ENCODE results near the gene INTS7.
A peak's percentile ranks its signal among the peaks of the same experiment; 100 is the strongest.

Gene INTS7

GRCh38 chr1:212040629-212041412 is 5.5 kb upstream of the INTS7 start:
- H3K9me3 ChIP-seq (ENCODE audit: insufficient read depth, low read depth, low read length): no peaks in the 10 kb centered on the region
- H3K9ac ChIP-seq (ENCODE audit: low read depth, low read length, poor library complexity, severe bottlenecking): peak overlapping the region; percentile 41
- peak overlapping the region; percentile 84 for H3K4me2 ChIP-seq (ENCODE audit: low read depth, low read length, poor library complexity, severe bottlenecking)
- peaks cover 76% of the 10 kb centered on the region for H4K20me1 ChIP-seq (ENCODE audit: insufficient read depth, low read length, poor library complexity, severe bottlenecking)
- no peaks in the 10 kb centered on the region for H3K9me2 ChIP-seq (replicated peaks; ENCODE audit: low read depth, low read length)
- H3K4me1 ChIP-seq (ENCODE audit: insufficient read depth, low read length, poor library complexity, severe bottlenecking): peaks cover 50% of the 10 kb centered on the region
- H3F3A ChIP-seq (ENCODE audit: low read depth): no peaks in the 10 kb centered on the region
- H3K36me3 ChIP-seq (ENCODE audit: insufficient read depth, low read length): peaks cover 22% of the 10 kb centered on the region; the same call in 1 of the 2 replicates
- peak overlapping the region; percentile 99 for H3K4me3 ChIP-seq (ENCODE audit: low read length, poor library complexity, severe bottlenecking)
- H3K79me2 ChIP-seq (ENCODE audit: insufficient read depth, low read length): peaks cover 99% of the 10 kb centered on the region
- no peaks in the 10 kb centered on the region for H3K27me3 ChIP-seq (ENCODE audit: insufficient read depth, low read length, poor library complexity, severe bottlenecking)
- TF ChIP-seq EZH2phosphoT487 (IDR thresholded peaks at IDR 0.05; ENCODE audit: borderline replicate concordance): no peak
- TF ChIP-seq, protein P1, sequence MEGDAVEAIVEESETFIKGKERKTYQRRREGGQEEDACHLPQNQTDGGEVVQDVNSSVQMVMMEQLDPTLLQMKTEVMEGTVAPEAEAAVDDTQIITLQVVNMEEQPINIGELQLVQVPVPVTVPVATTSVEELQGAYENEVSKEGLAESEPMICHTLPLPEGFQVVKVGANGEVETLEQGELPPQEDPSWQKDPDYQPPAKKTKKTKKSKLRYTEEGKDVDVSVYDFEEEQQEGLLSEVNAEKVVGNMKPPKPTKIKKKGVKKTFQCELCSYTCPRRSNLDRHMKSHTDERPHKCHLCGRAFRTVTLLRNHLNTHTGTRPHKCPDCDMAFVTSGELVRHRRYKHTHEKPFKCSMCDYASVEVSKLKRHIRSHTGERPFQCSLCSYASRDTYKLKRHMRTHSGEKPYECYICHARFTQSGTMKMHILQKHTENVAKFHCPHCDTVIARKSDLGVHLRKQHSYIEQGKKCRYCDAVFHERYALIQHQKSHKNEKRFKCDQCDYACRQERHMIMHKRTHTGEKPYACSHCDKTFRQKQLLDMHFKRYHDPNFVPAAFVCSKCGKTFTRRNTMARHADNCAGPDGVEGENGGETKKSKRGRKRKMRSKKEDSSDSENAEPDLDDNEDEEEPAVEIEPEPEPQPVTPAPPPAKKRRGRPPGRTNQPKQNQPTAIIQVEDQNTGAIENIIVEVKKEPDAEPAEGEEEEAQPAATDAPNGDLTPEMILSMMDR (conservative IDR thresholded peaks at IDR 0.05; ENCODE audit: low read length): no peak
- H2AFZ ChIP-seq (ENCODE audit: low read length): no peak overlapping the region

DNA sequence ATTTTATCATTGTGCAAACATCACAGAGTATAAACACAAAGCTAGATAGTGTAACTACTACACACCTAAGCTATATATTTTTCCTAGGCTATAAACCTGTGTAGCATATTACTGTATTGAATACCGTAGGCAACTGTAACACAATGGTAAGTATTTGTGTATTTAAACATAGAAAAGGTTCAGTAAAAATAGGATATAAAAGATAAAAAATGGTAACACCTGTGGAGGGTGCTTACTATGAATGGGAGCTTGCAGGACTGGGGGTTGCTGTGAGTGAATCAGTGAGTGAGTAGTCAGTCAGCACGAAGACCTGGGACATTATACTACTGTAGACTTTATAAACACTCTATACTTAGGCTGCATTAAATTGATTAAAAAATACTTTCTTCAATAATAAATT is 4.3 kb upstream of the INTS7 start:
- Histone ChIP-seq H2AFZ (ENCODE audit: low read length) (no peak overlapping the region), H3K4me2 (ENCODE audit: low read depth, low read length, poor library complexity, severe bottlenecking) (peak overlapping the region; percentile 84)

DNA sequence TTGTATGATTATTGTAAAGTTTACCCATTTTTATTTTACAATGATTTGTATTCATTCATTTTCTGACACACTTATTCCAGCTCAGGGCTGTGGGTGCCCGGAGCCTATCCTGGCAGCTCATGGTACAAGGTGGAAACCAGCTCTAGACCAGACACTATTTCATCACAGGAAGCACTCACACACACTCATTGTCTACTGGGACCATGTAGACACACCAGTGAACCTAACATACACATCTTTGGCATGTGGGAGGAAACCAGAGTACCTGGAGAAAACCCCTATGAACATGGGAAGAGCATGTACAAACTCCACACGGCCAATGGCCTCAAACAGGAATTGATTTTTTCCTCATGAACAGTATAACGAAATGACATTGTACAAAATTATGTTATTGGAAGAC is 2.5 kb upstream of the INTS7 start:
- peaks cover 59% of the 10 kb centered on the region for H3K4me1 ChIP-seq (ENCODE audit: insufficient read depth, low read length, poor library complexity, severe bottlenecking)
- peaks cover 92% of the 10 kb centered on the region for H3K79me2 ChIP-seq (ENCODE audit: insufficient read depth, low read length)
- H3K9me3 ChIP-seq (ENCODE audit: insufficient read depth, low read depth, low read length): no peaks in the 10 kb centered on the region
- H3K4me3 ChIP-seq (ENCODE audit: low read length, poor library complexity, severe bottlenecking): peak overlapping the region; percentile 99
- no peaks in the 10 kb centered on the region for H3F3A ChIP-seq (ENCODE audit: low read depth)
- H3K4me2 ChIP-seq (ENCODE audit: low read depth, low read length, poor library complexity, severe bottlenecking): peak overlapping the region; percentile 84
- peaks cover 75% of the 10 kb centered on the region for H4K20me1 ChIP-seq (ENCODE audit: insufficient read depth, low read length, poor library complexity, severe bottlenecking)
- H2AFZ ChIP-seq (ENCODE audit: low read length): no peak overlapping the region
- H3K27me3 ChIP-seq (ENCODE audit: insufficient read depth, low read length, poor library complexity, severe bottlenecking): no peaks in the 10 kb centered on the region
- H3K36me3 ChIP-seq (ENCODE audit: insufficient read depth, low read length): 0 out of 2 replicates have a peak, but pooled peaks cover 2% of the 10 kb centered on the region
- H3K9ac ChIP-seq (ENCODE audit: low read depth, low read length, poor library complexity, severe bottlenecking): peak overlapping the region; percentile 94
- H3K9me2 ChIP-seq (replicated peaks; ENCODE audit: low read depth, low read length): no peaks in the 10 kb centered on the region
- TF ChIP-seq, protein P1 (conservative IDR thresholded peaks at IDR 0.05; ENCODE audit: low read length): no peak
- no peak for TF ChIP-seq EZH2phosphoT487 (IDR thresholded peaks at IDR 0.05; ENCODE audit: borderline replicate concordance)

More for the DNA sequence above, 4.3 kb upstream of the INTS7 start:
- no peaks in the 10 kb centered on the region for H3K9me2 ChIP-seq (replicated peaks; ENCODE audit: low read depth, low read length)
- TF ChIP-seq EZH2phosphoT487 (IDR thresholded peaks at IDR 0.05; ENCODE audit: borderline replicate concordance): no peak
- TF ChIP-seq, protein P1 (conservative IDR thresholded peaks at IDR 0.05; ENCODE audit: low read length): no peak
- H3K4me1 ChIP-seq (ENCODE audit: insufficient read depth, low read length, poor library complexity, severe bottlenecking): peaks cover 46% of the 10 kb centered on the region
- H3K9ac ChIP-seq (ENCODE audit: low read depth, low read length, poor library complexity, severe bottlenecking): peak overlapping the region; percentile 34
- no peaks in the 10 kb centered on the region for H3K9me3 ChIP-seq (ENCODE audit: insufficient read depth, low read depth, low read length)
- H3K36me3 ChIP-seq (ENCODE audit: insufficient read depth, low read length): peaks cover 10% of the 10 kb centered on the region; the same call in 1 of the 2 replicates
- peaks cover 75% of the 10 kb centered on the region for H4K20me1 ChIP-seq (ENCODE audit: insufficient read depth, low read length, poor library complexity, severe bottlenecking)
- H3K79me2 ChIP-seq (ENCODE audit: insufficient read depth, low read length): peaks cover 92% of the 10 kb centered on the region
- H3F3A ChIP-seq (ENCODE audit: low read depth): no peaks in the 10 kb centered on the region
- H3K4me3 ChIP-seq (ENCODE audit: low read length, poor library complexity, severe bottlenecking): peak overlapping the region; percentile 99
- H3K27me3 ChIP-seq (ENCODE audit: insufficient read depth, low read length, poor library complexity, severe bottlenecking): no peaks in the 10 kb centered on the region
